ENCODE results near the gene DOCK11. TPM values are rescaled to one million over a fixed set of nuclear protein-coding genes. Genes with fewer than 3 reads are reported as not detected.

DOCK11 gene
- polyA plus RNA-seq, 1 experiment, result 26.4 TPM

GRCh38 chrX:118496763-118497079 is 1.1 kb downstream of the DOCK11 start:
- Histone ChIP-seq H3K27me3 (ENCODE audit: control insufficient read depth, insufficient read depth, low read length) (no peaks in the 10 kb centered on the region), H3K4me3 (ENCODE audit: low read depth, low read length) (peak overlapping the region; percentile 76), H3K9me3 (ENCODE audit: control insufficient read depth, insufficient read depth, low read length) (no peaks in the 10 kb centered on the region), H3K27ac (ENCODE audit: low read depth, low read length) (no peak overlapping the region)
- CTCF ChIA-PET, result interaction anchor here (0.5 to 1.8 kb wide), 3 partner anchors 37 to 106 kb away, joined by 4 to 6 read pairs (median 5); no protein-coding TSS in a partner anchor
- TF ChIP-seq, protein P1, sequence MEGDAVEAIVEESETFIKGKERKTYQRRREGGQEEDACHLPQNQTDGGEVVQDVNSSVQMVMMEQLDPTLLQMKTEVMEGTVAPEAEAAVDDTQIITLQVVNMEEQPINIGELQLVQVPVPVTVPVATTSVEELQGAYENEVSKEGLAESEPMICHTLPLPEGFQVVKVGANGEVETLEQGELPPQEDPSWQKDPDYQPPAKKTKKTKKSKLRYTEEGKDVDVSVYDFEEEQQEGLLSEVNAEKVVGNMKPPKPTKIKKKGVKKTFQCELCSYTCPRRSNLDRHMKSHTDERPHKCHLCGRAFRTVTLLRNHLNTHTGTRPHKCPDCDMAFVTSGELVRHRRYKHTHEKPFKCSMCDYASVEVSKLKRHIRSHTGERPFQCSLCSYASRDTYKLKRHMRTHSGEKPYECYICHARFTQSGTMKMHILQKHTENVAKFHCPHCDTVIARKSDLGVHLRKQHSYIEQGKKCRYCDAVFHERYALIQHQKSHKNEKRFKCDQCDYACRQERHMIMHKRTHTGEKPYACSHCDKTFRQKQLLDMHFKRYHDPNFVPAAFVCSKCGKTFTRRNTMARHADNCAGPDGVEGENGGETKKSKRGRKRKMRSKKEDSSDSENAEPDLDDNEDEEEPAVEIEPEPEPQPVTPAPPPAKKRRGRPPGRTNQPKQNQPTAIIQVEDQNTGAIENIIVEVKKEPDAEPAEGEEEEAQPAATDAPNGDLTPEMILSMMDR (IDR thresholded peaks at IDR 0.05; ENCODE audit: low read depth, low read length), result no peak
- DNase-seq (ENCODE audit: low read depth, low spot score), result no peak
- POLR2A ChIA-PET, result interaction anchor here (0.9 to 1.5 kb wide), 2 partner anchors 25 to 105 kb away, joined by 3 to 5 read pairs; no protein-coding TSS in a partner anchor

DNA sequence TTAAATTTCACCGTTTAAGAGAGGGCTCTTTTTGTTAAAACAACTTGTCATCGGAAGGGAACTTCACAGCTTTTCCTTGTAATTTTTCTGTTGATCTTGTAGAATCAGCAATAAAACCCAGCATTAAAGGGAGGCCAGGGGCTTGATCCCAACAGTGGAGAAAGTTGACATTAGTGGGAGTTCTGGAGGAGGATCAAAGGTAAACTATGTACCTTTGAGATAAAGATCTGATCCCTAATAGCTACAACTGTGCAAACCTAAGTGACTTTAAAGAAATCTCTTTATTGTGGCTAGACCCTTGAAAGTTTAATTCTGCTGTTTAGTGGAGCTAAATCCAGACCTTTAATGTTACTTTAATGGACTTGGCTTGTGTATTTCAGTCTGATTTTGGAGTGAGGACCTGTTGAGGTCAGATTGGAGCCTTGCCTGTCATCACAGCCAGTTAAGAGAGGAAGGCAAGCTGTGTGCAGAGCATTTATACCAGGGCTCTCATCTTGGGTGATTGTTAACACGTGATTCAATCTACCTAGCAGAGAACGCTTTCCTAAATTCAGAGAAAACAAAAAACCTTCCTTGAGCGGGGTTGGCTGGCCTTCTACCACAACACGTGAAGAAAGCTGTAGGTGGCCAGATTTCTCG is 1.7 kb downstream of the DOCK11 start:
- ChIA-PET CTCF (interaction anchor here (1.5 to 1.8 kb wide), 2 partner anchors 38 to 105 kb away, joined by 5 to 6 read pairs; no protein-coding TSS in a partner anchor), POLR2A (no interaction called here)
- DNase-seq (ENCODE audit: low read depth, low spot score), result no peak
- Histone ChIP-seq H3K27ac (ENCODE audit: low read depth, low read length) (no peak overlapping the region), H3K27me3 (ENCODE audit: control insufficient read depth, insufficient read depth, low read length) (no peaks in the 10 kb centered on the region), H3K4me3 (ENCODE audit: low read depth, low read length) (peak overlapping the region; percentile 76), H3K9me3 (ENCODE audit: control insufficient read depth, insufficient read depth, low read length) (no peaks in the 10 kb centered on the region)
- TF ChIP-seq, protein P1 (IDR thresholded peaks at IDR 0.05; ENCODE audit: low read depth, low read length), result no peak

DNA sequence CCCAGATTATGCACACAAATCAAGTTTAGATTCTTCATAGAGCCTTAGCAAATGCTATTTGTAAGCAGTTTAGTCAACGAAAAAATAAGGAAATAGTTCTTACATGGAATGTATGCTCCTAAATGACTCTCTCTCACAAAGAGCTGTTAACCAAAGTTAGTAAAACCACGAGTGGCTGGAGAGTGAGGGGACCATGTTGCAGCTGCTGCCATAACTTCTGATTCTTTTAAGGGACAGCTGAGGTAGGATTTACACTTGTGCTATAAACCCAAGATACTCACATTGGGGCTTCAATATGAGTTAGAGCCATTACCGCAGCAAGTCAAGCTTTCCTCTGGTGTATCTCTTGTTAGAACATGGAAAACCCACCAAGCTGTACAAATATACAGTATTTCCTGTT is 2.7 kb downstream of the DOCK11 start:
- CTCF ChIA-PET, result interaction anchor here (0.8 to 1.0 kb wide), 2 partner anchors 39 to 104 kb away, joined by 3 read pairs; no protein-coding TSS in a partner anchor

GRCh38 chrX:118498755-118499154 is 3.1 kb downstream of the DOCK11 start:
- DNase-seq (ENCODE audit: low read depth, low spot score), result no peak
- Histone ChIP-seq H3K27me3 (ENCODE audit: control insufficient read depth, insufficient read depth, low read length) (no peaks in the 10 kb centered on the region), H3K4me3 (ENCODE audit: low read depth, low read length) (no peak overlapping the region), H3K9me3 (ENCODE audit: control insufficient read depth, insufficient read depth, low read length) (no peaks in the 10 kb centered on the region), H3K27ac (ENCODE audit: low read depth, low read length) (no peak overlapping the region)
- CTCF ChIA-PET, result interaction anchor here (0.8 to 1.5 kb wide), 3 partner anchors 10 to 103 kb away, joined by 3 to 6 read pairs (median 3); no protein-coding TSS in a partner anchor
- TF ChIP-seq, protein P1 (IDR thresholded peaks at IDR 0.05; ENCODE audit: low read depth, low read length), result no peak
- POLR2A ChIA-PET, result no interaction called here

More for the DNA sequence above, 2.7 kb downstream of the DOCK11 start:
- POLR2A ChIA-PET, result no interaction called here
- DNase-seq (ENCODE audit: low read depth, low spot score), result no peak
- no peaks in the 10 kb centered on the region for H3K9me3 ChIP-seq (ENCODE audit: control insufficient read depth, insufficient read depth, low read length)
- TF ChIP-seq, protein P1 (IDR thresholded peaks at IDR 0.05; ENCODE audit: low read depth, low read length), result no peak
- H3K4me3 ChIP-seq (ENCODE audit: low read depth, low read length), result no peak overlapping the region
- H3K27me3 ChIP-seq (ENCODE audit: control insufficient read depth, insufficient read depth, low read length), result no peaks in the 10 kb centered on the region
- no peak overlapping the region for H3K27ac ChIP-seq (ENCODE audit: low read depth, low read length)

- H3K27me3 ChIP-seq (ENCODE audit: control insufficient read depth, insufficient read depth, low read length), result no peaks in the 10 kb centered on the region
- no peak overlapping the region for H3K4me3 ChIP-seq (ENCODE audit: low read depth, low read length)
- POLR2A ChIA-PET, result no interaction called here
- DNase-seq (ENCODE audit: low read depth, low spot score), result no peak
- H3K9me3 ChIP-seq (ENCODE audit: control insufficient read depth, insufficient read depth, low read length), result no peaks in the 10 kb centered on the region
- CTCF ChIA-PET, result interaction anchor here (0.6 to 1.5 kb wide), 6 partner anchors 9 to 105 kb away, joined by 3 to 6 read pairs (median 3); no protein-coding TSS in a partner anchor
- TF ChIP-seq, protein P1 (IDR thresholded peaks at IDR 0.05; ENCODE audit: low read depth, low read length), result peak; percentile 34
- H3K27ac ChIP-seq (ENCODE audit: low read depth, low read length), result no peak overlapping the region
These were observed 3.7 kb downstream of the DOCK11 start for GRCh38 chrX:118499295-118499694.

Data from AG04450 (cell line).